ENCODE results near the gene ELL2.

DNA sequence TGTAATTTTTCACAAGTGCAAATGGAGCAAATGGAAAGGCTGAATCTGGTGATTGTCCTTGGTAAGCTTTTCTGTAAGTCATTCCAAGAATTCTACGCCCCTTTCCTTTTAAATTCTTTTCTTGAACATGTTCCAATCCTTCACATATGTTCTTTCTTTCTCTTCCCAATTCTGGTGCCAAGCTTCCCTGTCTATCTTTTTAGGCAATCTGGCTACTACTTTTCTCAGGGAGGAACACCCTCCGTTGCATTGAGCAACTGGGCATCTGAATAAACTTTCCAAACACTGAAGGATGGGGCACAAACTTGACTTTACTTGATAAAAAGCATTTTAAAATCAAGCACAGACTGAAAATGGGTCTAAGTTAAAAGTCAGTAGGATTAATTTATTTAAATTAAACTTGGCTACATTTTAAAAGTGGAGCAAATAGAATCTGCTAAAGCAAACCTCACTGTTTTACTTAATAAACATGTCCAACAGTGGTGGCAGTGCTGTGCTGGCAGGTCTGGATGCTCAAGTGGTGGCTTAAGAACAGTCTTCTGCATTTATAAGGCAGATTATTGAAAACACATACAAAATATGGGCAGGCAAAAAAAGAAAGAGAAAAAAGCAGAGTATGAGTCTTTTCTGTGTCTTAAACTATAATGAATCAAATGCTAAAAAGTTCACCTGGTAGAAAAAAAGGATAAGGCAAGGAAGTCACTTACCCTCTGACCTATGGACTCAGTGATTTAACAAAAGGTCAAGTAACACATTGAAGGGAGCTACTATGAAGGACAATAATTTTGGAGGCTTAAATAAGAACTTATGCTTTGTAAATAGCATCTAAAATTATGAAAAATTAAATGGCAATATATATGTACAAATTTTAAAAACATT lies 5.4 kb downstream of the ELL2 start:
- TF ChIP-seq POLR2A (IDR thresholded peaks at IDR 0.05; ENCODE audit: low read depth, low read length) = no peak
- no peak for TF ChIP-seq SPI1 (IDR thresholded peaks at IDR 0.05; ENCODE audit: low read depth, low read length)
